Measurements from ENCODE around the gene SIL1. TPM values are rescaled to one million over a fixed set of nuclear protein-coding genes. Genes with fewer than 3 reads are reported as not detected.

Gene SIL1
- polyA plus RNA-seq, 1 experiment = 64.6 TPM

DNA sequence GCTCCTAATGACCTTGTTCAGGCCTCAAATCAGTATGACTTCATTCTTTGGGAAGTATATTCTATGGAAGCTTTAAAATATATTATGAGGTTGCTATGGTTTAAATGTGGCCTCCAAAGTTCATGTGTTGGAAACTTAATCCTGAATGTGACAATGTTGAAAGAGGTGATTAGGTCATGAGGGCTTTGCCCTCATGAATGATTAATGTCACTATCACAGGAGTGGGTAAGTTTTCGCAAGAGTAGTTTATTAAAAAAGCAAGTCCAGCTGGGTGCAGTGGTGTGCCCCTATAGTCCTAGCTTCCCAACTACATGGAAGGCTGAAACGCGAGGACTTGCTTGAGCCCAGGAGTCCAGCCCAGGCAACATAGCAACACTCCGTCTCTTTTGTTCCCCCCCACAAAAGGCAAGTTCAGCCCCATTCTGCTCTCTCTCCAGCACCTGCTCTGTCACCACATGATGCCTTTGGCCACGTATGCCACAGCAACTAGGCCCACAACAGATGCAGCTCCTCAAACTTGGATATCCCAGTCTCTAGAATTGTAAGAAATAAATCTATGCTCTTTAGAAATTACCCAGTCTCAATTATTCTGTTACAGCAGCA is 105.3 kb downstream of the SIL1 start:
- CTCF ChIA-PET = no interaction called here
- POLR2A ChIA-PET = no interaction called here

DNA sequence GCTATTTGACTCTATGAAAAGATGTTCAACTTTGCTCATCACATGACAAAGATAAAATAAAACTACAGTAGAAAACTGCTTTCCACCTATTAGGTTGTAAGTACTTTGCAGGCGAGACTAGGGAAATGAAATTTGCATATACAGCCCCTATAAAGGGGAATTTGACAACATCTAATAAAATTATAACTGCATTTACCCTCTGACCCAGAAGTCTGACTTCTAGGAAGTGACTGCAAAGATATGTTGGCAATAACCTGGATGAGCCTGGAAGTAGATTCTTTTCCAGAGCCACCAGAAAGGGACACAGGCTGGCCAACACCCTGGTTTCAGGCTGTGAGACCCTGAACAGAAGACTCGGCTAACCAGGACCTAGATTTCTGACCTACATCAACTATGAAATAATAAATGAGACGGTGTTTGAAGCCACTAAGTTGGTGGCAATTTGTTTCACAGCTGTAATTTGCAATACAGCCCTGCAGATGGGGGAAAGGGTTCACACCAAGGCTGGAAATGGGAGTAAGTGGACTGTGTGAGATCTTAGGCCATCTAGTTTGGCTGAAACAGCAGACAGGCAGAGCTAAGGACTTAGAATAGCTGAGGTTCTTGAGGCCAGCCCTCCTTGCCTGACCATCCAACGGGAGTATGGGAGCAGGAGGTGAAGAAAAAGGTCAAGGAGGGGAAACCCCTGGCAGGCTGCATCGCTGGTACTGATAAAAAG is 106.6 kb downstream of the SIL1 start:
- peak; percentile 21 for TF ChIP-seq CTCF (IDR thresholded peaks at IDR 0.05; ENCODE audit: low read depth, low read length)
- Histone ChIP-seq H3K9me3 (ENCODE audit: control insufficient read depth, insufficient read depth, low read length) (no peaks in the 10 kb centered on the region), H3K27ac (ENCODE audit: low read depth, low read length) (no peak overlapping the region), H3K4me3 (ENCODE audit: low read depth, low read length) (no peak overlapping the region), H3K27me3 (ENCODE audit: control insufficient read depth, insufficient read depth, low read length) (no peaks in the 10 kb centered on the region)
- ChIA-PET POLR2A (no interaction called here), CTCF (no interaction called here)
- no peak for DNase-seq (ENCODE audit: low read depth, low spot score)

More for the DNA sequence above, 105.3 kb downstream of the SIL1 start:
- no peaks in the 10 kb centered on the region for H3K27me3 ChIP-seq (ENCODE audit: control insufficient read depth, insufficient read depth, low read length)
- H3K27ac ChIP-seq (ENCODE audit: low read depth, low read length) = no peak overlapping the region
- no peak overlapping the region for H3K4me3 ChIP-seq (ENCODE audit: low read depth, low read length)
- no peak for TF ChIP-seq CTCF (IDR thresholded peaks at IDR 0.05; ENCODE audit: low read depth, low read length)
- no peaks in the 10 kb centered on the region for H3K9me3 ChIP-seq (ENCODE audit: control insufficient read depth, insufficient read depth, low read length)
- DNase-seq (ENCODE audit: low read depth, low spot score) = no peak

DNA sequence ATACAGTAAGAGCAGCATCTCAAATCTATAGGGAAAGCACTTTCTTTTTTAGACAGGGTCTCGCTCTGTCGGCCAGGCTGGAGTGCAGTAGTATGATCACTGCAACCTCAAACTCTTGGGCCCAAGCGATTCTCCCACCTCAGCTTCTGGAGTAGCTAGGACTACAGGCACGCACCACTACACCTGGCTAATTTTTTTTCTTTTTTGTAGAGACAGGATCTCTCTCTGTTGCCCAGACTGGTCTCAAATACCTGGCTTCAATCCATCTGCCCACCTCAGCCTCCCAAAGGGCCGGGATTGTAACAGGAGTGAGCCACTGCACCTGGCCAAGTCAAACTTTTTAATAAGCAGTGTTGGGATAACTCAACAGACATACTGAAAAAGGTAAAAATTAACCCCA is 107.6 kb downstream of the SIL1 start:
- Histone ChIP-seq H3K9me3 (ENCODE audit: control insufficient read depth, insufficient read depth, low read length) (no peaks in the 10 kb centered on the region), H3K4me3 (ENCODE audit: low read depth, low read length) (no peak overlapping the region), H3K27me3 (ENCODE audit: control insufficient read depth, insufficient read depth, low read length) (no peaks in the 10 kb centered on the region), H3K27ac (ENCODE audit: low read depth, low read length) (no peak overlapping the region)
- no peak for TF ChIP-seq CTCF (IDR thresholded peaks at IDR 0.05; ENCODE audit: low read depth, low read length)
- CTCF ChIA-PET = no interaction called here
- DNase-seq (ENCODE audit: low read depth, low spot score) = no peak
- POLR2A ChIA-PET = no interaction called here

- CTCF ChIA-PET = interaction anchor here (0.8 kb wide), 1 partner anchor 8 kb away, joined by 3 read pairs; no protein-coding TSS in a partner anchor
These were observed 110.1 kb downstream of the SIL1 start for GRCh38 chr5:139088024-139088423.

More at GRCh38 chr5:139088024-139088423, 110.1 kb downstream of the SIL1 start:
- DNase-seq (ENCODE audit: low read depth, low spot score) = no peak
- TF ChIP-seq CTCF (IDR thresholded peaks at IDR 0.05; ENCODE audit: low read depth, low read length) = no peak
- POLR2A ChIA-PET = no interaction called here
- no peaks in the 10 kb centered on the region for H3K9me3 ChIP-seq (ENCODE audit: control insufficient read depth, insufficient read depth, low read length)
- H3K4me3 ChIP-seq (ENCODE audit: low read depth, low read length) = no peak overlapping the region
- no peaks in the 10 kb centered on the region for H3K27me3 ChIP-seq (ENCODE audit: control insufficient read depth, insufficient read depth, low read length)
- no peak overlapping the region for H3K27ac ChIP-seq (ENCODE audit: low read depth, low read length)
